CD4-positive, alpha-beta T cell treated with Interleukin-2 at 100 ng/mL for 4 hours (primary cell): ENCODE results near the gene SPECC1.
A peak's percentile ranks its signal among the peaks of the same experiment; 100 is the strongest.
"Not testable (repeated sequence)": the region's sequence is repeated elsewhere in the genome, so short reads cannot be mapped to it uniquely, and the experiment has no call there.

ENCODE experiments used
- DNase-seq: peaks from one replicate; pipeline ENCODE4 v3.0.0-alpha.2; 2020; ENCODE audit warnings: low spot score

Gene SPECC1

GRCh38 chr17:20127360-20128035 lies 118.3 kb downstream of the SPECC1 start:
- DNase-seq: no peak

- DNase-seq: no peak
These were observed 119.0 kb downstream of the SPECC1 start for GRCh38 chr17:20128036-20128667.

GRCh38 chr17:20133517-20133916 lies 124.4 kb downstream of the SPECC1 start:
- no peak for DNase-seq

GRCh38 chr17:20141198-20141972 lies 132.2 kb downstream of the SPECC1 start:
- no peak for DNase-seq

- DNase-seq: no peak
These were observed 133.1 kb downstream of the SPECC1 start for GRCh38 chr17:20142268-20142667.

- no peak for DNase-seq
These were observed 134.6 kb downstream of the SPECC1 start for GRCh38 chr17:20143740-20144139.

GRCh38 chr17:20145567-20145966 lies 136.4 kb downstream of the SPECC1 start:
- DNase-seq: no peak

- DNase-seq: no peak
These were observed 140.1 kb downstream of the SPECC1 start for GRCh38 chr17:20149251-20149650.

GRCh38 chr17:20151174-20151573 lies 142.0 kb downstream of the SPECC1 start:
- no peak for DNase-seq

- no peak for DNase-seq
These were observed 144.1 kb downstream of the SPECC1 start for GRCh38 chr17:20153231-20153630.

GRCh38 chr17:20154286-20155000 lies 145.3 kb downstream of the SPECC1 start:
- DNase-seq: no peak

GRCh38 chr17:20155258-20156195 lies 146.4 kb downstream of the SPECC1 start:
- DNase-seq: peak; percentile 92

- peak; percentile 1 for DNase-seq
These were observed 147.2 kb downstream of the SPECC1 start for GRCh38 chr17:20156196-20157000.

GRCh38 chr17:20157001-20157310 lies 147.8 kb downstream of the SPECC1 start:
- no peak for DNase-seq

- no peak for DNase-seq
These were observed 149.4 kb downstream of the SPECC1 start for GRCh38 chr17:20158580-20158979.

- DNase-seq: no peak
These were observed 150.4 kb downstream of the SPECC1 start for GRCh38 chr17:20159406-20160069.

GRCh38 chr17:20165516-20165915 lies 156.4 kb downstream of the SPECC1 start:
- DNase-seq: not testable (repeated sequence)

GRCh38 chr17:20170085-20170484 lies 160.9 kb downstream of the SPECC1 start:
- DNase-seq: no peak

GRCh38 chr17:20171741-20172365 lies 162.7 kb downstream of the SPECC1 start:
- DNase-seq: no peak

- DNase-seq: no peak
These were observed 163.2 kb downstream of the SPECC1 start for GRCh38 chr17:20172376-20172775.
